Bronchial epithelial cell (primary cell): ENCODE results near the gene CARD19. TPM values are rescaled to one million over a fixed set of nuclear protein-coding genes. Genes with fewer than 3 reads are reported as not detected.

ENCODE experiments used
- DNase-seq: peaks from one replicate; pipeline ENCODE4 v3.0.0-alpha.2; 2010; ENCODE audit warnings: low read depth
- FAIRE-seq: peaks from 2 replicates; lab custom pipeline; 2011; peaks lifted over from hg19 to GRCh38; lab: Jason Lieb, UNC
- H3K27me3 ChIP-seq: 2 replicates; pipeline ENCODE4 v1.5.1; 2011; ENCODE audit warnings: low read length; ENCODE audit not compliant: control insufficient read depth, insufficient read depth
- H3K36me3 ChIP-seq: 2 replicates; pipeline ENCODE4 v1.5.1; 2011; ENCODE audit warnings: low read length; ENCODE audit not compliant: control insufficient read depth, insufficient read depth
- H3K4me3 ChIP-seq: 2 replicates; pipeline ENCODE4 v1.5.1; 2011; ENCODE audit warnings: mild to moderate bottlenecking, low read depth, low read length, control low read depth
- CTCF ChIP-seq: IDR thresholded peaks from 2 replicates; pipeline ENCODE4 v1.5.1; 2011; ENCODE audit warnings: mild to moderate bottlenecking, moderate library complexity, low read length, control low read depth, inconsistent platforms; ENCODE audit not compliant: insufficient read depth, severe bottlenecking
- total RNA-seq: library from RNA; depleted of rRNA; stranded (reverse); fragments of >200 nt; gene quantifications from 2 replicates; pipeline ENCODE4 v1.2.1, GENCODE V29; 2014

The CARD19 gene
- total RNA-seq, 1 donor from 2014 or later: 43.4 TPM

- peaks cover 17% of the 10 kb centered on the region for H3K36me3 ChIP-seq
- FAIRE-seq: no peak
- H3K27me3 ChIP-seq: no peaks in the 10 kb centered on the region
- DNase-seq: no peak
- no peak overlapping the region for H3K4me3 ChIP-seq
- TF ChIP-seq CTCF: no peak
These were observed 12.4 kb downstream of the CARD19 start for GRCh38 chr9:93108291-93109041.

GRCh38 chr9:93110311-93110855 is 14.4 kb downstream of the CARD19 start:
- Histone ChIP-seq H3K27me3 (no peaks in the 10 kb centered on the region), H3K36me3 (peaks cover 20% of the 10 kb centered on the region), H3K4me3 (no peak overlapping the region)
- no peak for DNase-seq
- no peak for FAIRE-seq
- TF ChIP-seq CTCF: no peak

- DNase-seq: no peak
- Histone ChIP-seq H3K27me3 (no peaks in the 10 kb centered on the region), H3K4me3 (no peak overlapping the region), H3K36me3 (peaks cover 20% of the 10 kb centered on the region)
- FAIRE-seq: no peak
- TF ChIP-seq CTCF: no peak
These were observed 15.0 kb downstream of the CARD19 start for GRCh38 chr9:93111001-93111370.

- FAIRE-seq (no peak), DNase-seq (peak; percentile 79)
- TF ChIP-seq CTCF: no peak
- Histone ChIP-seq H3K4me3 (no peak overlapping the region), H3K36me3 (peaks cover 20% of the 10 kb centered on the region), H3K27me3 (no peaks in the 10 kb centered on the region)
These were observed 15.5 kb downstream of the CARD19 start for GRCh38 chr9:93111371-93112115.

- Histone ChIP-seq H3K4me3 (no peak overlapping the region), H3K27me3 (no peaks in the 10 kb centered on the region), H3K36me3 (peaks cover 20% of the 10 kb centered on the region)
- FAIRE-seq (no peak), DNase-seq (no peak)
- TF ChIP-seq CTCF: no peak
These were observed 16.3 kb downstream of the CARD19 start for GRCh38 chr9:93112116-93112863.
